Measurements from ENCODE around the gene EEFSEC. TPM values are rescaled to one million over a fixed set of nuclear protein-coding genes. Genes with fewer than 3 reads are reported as not detected.

The EEFSEC gene
- total RNA-seq, 1 donor from 2014 or later, result 12.6 TPM

DNA sequence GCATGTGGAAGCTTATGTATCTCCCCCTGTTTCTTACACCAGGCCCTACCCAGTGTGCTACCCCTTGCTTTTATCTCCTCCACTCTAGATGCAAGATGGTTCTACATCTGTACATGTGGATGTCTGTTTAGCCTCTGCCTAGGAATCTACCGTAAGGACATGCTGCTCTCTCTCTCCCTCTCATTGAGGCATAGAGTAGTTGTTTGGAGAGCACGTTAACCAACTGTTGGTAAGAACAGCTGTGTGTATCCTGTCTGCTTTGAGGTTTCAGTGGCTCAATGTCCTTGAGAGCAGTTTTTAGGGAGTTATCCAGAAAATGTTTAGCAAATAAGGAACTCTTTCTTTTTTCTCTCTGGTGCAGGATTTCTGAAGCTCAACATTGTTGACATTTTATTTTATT, 160.7 kb downstream of the EEFSEC start:
- no peak for DNase-seq (ENCODE audit: low read depth)
- Histone ChIP-seq H3K27me3 (ENCODE audit: control insufficient read depth, insufficient read depth, low read length) (no peaks in the 10 kb centered on the region), H3K4me3 (ENCODE audit: low read depth, low read length) (no peak overlapping the region), H3K36me3 (ENCODE audit: control insufficient read depth, insufficient read depth, low read length) (no peaks in the 10 kb centered on the region)
- TF ChIP-seq, protein P1, sequence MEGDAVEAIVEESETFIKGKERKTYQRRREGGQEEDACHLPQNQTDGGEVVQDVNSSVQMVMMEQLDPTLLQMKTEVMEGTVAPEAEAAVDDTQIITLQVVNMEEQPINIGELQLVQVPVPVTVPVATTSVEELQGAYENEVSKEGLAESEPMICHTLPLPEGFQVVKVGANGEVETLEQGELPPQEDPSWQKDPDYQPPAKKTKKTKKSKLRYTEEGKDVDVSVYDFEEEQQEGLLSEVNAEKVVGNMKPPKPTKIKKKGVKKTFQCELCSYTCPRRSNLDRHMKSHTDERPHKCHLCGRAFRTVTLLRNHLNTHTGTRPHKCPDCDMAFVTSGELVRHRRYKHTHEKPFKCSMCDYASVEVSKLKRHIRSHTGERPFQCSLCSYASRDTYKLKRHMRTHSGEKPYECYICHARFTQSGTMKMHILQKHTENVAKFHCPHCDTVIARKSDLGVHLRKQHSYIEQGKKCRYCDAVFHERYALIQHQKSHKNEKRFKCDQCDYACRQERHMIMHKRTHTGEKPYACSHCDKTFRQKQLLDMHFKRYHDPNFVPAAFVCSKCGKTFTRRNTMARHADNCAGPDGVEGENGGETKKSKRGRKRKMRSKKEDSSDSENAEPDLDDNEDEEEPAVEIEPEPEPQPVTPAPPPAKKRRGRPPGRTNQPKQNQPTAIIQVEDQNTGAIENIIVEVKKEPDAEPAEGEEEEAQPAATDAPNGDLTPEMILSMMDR (IDR thresholded peaks at IDR 0.05; ENCODE audit: insufficient read depth, low read length, poor library complexity, severe bottlenecking), result no peak

DNA sequence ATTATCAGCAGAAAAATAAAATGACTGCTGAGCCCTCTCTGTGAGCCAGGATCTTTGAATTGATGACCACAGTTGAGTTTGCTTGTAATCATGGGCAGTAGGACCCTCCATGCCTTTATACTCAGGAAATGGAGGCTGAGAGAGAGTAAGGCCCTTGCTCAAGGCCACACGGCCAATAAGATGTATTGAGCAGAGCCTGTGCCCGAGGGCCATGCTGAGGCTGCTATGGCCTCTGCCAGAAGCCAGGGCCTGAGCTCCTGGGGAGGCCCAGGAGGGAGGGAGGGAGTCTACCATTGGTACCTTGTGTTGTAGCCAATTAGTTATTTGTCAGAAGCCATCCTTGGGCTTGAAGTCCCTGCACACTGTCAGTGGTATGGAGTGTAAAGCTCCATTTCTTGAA, 162.0 kb downstream of the EEFSEC start:
- Histone ChIP-seq H3K4me3 (ENCODE audit: low read depth, low read length) (no peak overlapping the region), H3K36me3 (ENCODE audit: control insufficient read depth, insufficient read depth, low read length) (no peaks in the 10 kb centered on the region), H3K27me3 (ENCODE audit: control insufficient read depth, insufficient read depth, low read length) (no peaks in the 10 kb centered on the region)
- TF ChIP-seq, protein P1 (IDR thresholded peaks at IDR 0.05; ENCODE audit: insufficient read depth, low read length, poor library complexity, severe bottlenecking), result no peak
- DNase-seq (ENCODE audit: low read depth), result no peak

DNA sequence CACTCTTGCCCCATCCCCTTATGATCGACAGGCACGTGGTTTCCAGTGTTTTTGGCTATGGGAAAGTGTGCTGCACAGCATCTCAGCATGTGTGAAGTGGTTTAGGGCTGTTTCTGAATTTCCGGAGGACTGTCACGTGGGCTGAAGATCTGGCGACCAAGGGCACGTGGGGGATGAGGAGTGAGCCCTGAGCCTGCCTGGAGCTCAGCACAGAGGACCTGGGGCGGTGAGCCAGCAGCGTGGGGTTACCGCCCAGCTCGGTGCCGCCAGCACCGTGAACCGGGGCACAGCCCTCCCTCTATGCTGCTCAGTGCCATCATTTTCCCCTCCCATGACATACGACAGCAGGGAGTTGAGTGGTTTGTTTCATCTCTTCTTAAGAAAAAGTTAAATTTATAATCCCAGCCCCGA, 163.2 kb downstream of the EEFSEC start:
- Histone ChIP-seq H3K4me3 (ENCODE audit: low read depth, low read length) (no peak overlapping the region), H3K36me3 (ENCODE audit: control insufficient read depth, insufficient read depth, low read length) (no peaks in the 10 kb centered on the region), H3K27me3 (ENCODE audit: control insufficient read depth, insufficient read depth, low read length) (no peaks in the 10 kb centered on the region)
- DNase-seq (ENCODE audit: low read depth), result no peak
- TF ChIP-seq, protein P1 (IDR thresholded peaks at IDR 0.05; ENCODE audit: insufficient read depth, low read length, poor library complexity, severe bottlenecking), result no peak

DNA sequence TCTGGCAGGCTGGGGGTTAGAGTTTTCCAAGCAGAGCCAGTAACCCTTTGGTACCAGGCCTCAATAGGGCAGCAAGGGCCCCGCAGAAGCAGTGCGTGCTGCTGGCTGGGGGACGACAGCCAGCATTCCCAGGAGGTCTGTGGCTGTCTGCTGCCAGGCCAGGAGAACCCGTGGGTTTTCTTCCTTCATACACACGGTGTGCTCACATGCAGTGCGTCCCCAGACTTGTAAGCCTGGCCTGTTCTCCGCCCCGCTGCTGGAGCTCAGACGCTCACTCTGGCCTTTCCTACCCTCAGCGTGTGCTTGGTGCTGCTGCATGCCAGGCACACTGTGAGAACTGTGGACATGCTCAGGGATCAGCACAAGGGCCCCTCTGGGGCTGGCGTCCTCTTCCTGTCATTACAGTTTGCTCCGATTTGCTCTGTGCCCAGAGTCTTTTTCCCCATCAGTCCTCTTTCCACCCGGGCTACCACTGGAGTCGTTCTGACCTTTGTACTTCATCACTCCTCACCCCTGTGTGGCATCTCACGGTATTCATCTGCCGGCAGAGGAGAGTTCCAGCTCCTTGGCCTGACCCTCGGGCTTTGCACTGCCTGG, 163.9 kb downstream of the EEFSEC start:
- no peak overlapping the region for H3K4me3 ChIP-seq (ENCODE audit: low read depth, low read length)
- no peak for DNase-seq (ENCODE audit: low read depth)
- TF ChIP-seq, protein P1 (IDR thresholded peaks at IDR 0.05; ENCODE audit: insufficient read depth, low read length, poor library complexity, severe bottlenecking), result no peak
- H3K36me3 ChIP-seq (ENCODE audit: control insufficient read depth, insufficient read depth, low read length), result no peaks in the 10 kb centered on the region
- H3K27me3 ChIP-seq (ENCODE audit: control insufficient read depth, insufficient read depth, low read length), result no peaks in the 10 kb centered on the region

DNA sequence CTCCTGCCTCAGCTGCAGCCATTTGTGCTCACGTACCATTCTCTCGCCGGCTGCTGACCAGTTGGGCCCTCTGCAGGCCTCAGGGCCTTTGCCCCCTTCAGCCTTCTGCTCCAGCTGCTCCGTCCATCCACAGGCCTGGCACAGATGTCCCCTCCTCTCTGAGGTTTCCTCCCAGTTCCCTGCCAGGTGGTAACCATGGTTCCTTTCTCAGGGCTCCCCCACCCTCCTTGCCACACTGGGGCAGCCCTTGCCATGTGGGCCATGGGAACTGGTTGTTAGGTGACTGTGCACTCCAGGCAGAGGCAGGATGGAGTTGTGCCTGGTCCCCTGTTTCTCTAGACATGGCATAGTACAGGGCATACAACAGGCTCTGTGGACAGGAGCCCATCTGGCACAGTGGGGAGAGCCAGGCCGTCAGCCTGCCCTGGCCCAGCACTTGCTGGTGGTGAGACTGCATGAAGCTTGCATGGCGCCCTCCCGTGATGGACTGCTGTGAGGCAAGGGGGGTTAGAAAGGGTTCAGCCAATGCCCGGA, 164.5 kb downstream of the EEFSEC start:
- Histone ChIP-seq H3K27me3 (ENCODE audit: control insufficient read depth, insufficient read depth, low read length) (no peaks in the 10 kb centered on the region), H3K4me3 (ENCODE audit: low read depth, low read length) (no peak overlapping the region), H3K36me3 (ENCODE audit: control insufficient read depth, insufficient read depth, low read length) (no peaks in the 10 kb centered on the region)
- TF ChIP-seq, protein P1 (IDR thresholded peaks at IDR 0.05; ENCODE audit: insufficient read depth, low read length, poor library complexity, severe bottlenecking), result no peak
- no peak for DNase-seq (ENCODE audit: low read depth)
